Osteoblast (primary cell): ENCODE measurements around the gene CAMK4. TPM values are rescaled to one million over a fixed set of nuclear protein-coding genes. Genes with fewer than 3 reads are reported as not detected.

Experiments
- DNase-seq: peaks from one replicate; pipeline ENCODE4 v3.0.0; 2011; ENCODE audit warnings: low spot score, mixed read lengths; ENCODE audit not compliant: insufficient read length; ENCODE audit errors: missing footprints
- H2AFZ ChIP-seq: 2 replicates; pipeline ENCODE4 v1.6.0; 2011; ENCODE audit warnings: mild to moderate bottlenecking, low read length
- H3K27ac ChIP-seq: 2 replicates; pipeline ENCODE4 v1.5.1; 2011; ENCODE audit warnings: mild to moderate bottlenecking, low read depth, low read length, moderate library complexity
- H3K27me3 ChIP-seq: 2 replicates; pipeline ENCODE4 v1.6.0; 2012; ENCODE audit warnings: mild to moderate bottlenecking, control low read depth, inconsistent platforms, low read length, moderate library complexity; ENCODE audit not compliant: insufficient read depth
- H3K36me3 ChIP-seq: 2 replicates; pipeline ENCODE4 v1.5.1; 2011; ENCODE audit warnings: mild to moderate bottlenecking, low read length, control low read depth, moderate library complexity; ENCODE audit not compliant: insufficient read depth
- H3K4me1 ChIP-seq: 2 replicates; pipeline ENCODE4 v1.5.1; 2011; ENCODE audit warnings: mild to moderate bottlenecking, low read length, control low read depth, moderate library complexity; ENCODE audit not compliant: insufficient read depth
- H3K4me2 ChIP-seq: 2 replicates; pipeline ENCODE4 v1.6.0; 2011; ENCODE audit warnings: mild to moderate bottlenecking, low read length; ENCODE audit not compliant: insufficient read depth
- H3K4me3 ChIP-seq: fragments of 200-600 bp; sonication (generic); 3 replicates; pipeline ENCODE4 v1.5.1; 2012; ENCODE audit warnings: mild to moderate bottlenecking, low read length, inconsistent platforms; ENCODE audit not compliant: insufficient read depth
- H3K79me2 ChIP-seq: 2 replicates; pipeline ENCODE4 v1.6.0; 2012; ENCODE audit warnings: mild to moderate bottlenecking, low read length, control low read depth, inconsistent platforms; ENCODE audit not compliant: insufficient read depth
- H3K9me3 ChIP-seq: 2 replicates; pipeline ENCODE4 v1.5.1; 2011; ENCODE audit warnings: low read depth, low read length, control low read depth
- H4K20me1 ChIP-seq: 2 replicates; pipeline ENCODE4 v1.6.0; 2012; ENCODE audit warnings: mild to moderate bottlenecking, low read length, control low read depth; ENCODE audit not compliant: insufficient read depth
- CTCF ChIP-seq: IDR thresholded peaks from 2 replicates; pipeline ENCODE4 v1.5.1; 2011; ENCODE audit warnings: mild to moderate bottlenecking, low read depth, low read length, moderate library complexity; ENCODE audit errors: extremely low read depth
- total RNA-seq: library from RNA; depleted of rRNA; stranded (reverse); fragments of >200 nt; gene quantifications from 2 replicates; pipeline ENCODE4 v1.2.3, GENCODE V29; 2012

The CAMK4 gene
- total RNA-seq, 1 donor = 0.72 TPM

- no peaks in the 10 kb centered on the region for H3K27me3 ChIP-seq
- H3K4me3 ChIP-seq = no peak overlapping the region
- DNase-seq = no peak
- H4K20me1 ChIP-seq = no peaks in the 10 kb centered on the region
- no peak overlapping the region for H3K27ac ChIP-seq
- TF ChIP-seq CTCF = no peak
- no peaks in the 10 kb centered on the region for H3K9me3 ChIP-seq
- no peak overlapping the region for H3K4me2 ChIP-seq
- no peaks in the 10 kb centered on the region for H3K79me2 ChIP-seq
- no peaks in the 10 kb centered on the region for H3K4me1 ChIP-seq
- H3K36me3 ChIP-seq = no peaks in the 10 kb centered on the region
- no peak overlapping the region for H2AFZ ChIP-seq
Measured at GRCh38 chr5:111374380-111374779, 150.2 kb downstream of the CAMK4 start.

DNA sequence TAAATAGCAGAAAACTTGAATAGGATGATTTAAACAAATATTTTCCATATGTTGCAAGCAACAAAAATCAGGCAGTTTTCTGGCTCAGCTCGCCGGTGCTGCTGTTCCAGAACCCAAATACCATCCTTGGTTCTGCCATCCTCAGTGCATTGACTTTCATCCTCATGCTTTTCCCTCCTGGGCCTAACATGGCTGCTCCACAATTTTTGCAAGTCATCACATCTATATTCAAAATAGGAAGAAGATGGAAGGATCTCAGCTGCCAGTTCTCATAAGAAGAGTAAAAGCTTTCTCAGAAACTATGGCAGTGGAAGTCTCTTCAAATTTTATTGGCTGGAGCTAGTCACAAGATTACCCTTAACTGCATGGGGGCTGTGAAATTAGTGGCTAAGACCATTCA is 151.5 kb downstream of the CAMK4 start:
- Histone ChIP-seq H3K27ac (no peak overlapping the region), H3K36me3 (no peaks in the 10 kb centered on the region), H3K9me3 (no peaks in the 10 kb centered on the region), H3K4me3 (no peak overlapping the region), H3K4me2 (no peak overlapping the region), H4K20me1 (no peaks in the 10 kb centered on the region), H3K79me2 (no peaks in the 10 kb centered on the region), H3K4me1 (no peaks in the 10 kb centered on the region), H2AFZ (no peak overlapping the region), H3K27me3 (no peaks in the 10 kb centered on the region)
- DNase-seq = no peak
- no peak for TF ChIP-seq CTCF

GRCh38 chr5:111377306-111377705 is 153.1 kb downstream of the CAMK4 start:
- H4K20me1 ChIP-seq = no peaks in the 10 kb centered on the region
- no peaks in the 10 kb centered on the region for H3K4me1 ChIP-seq
- H3K4me3 ChIP-seq = no peak overlapping the region
- no peak overlapping the region for H3K27ac ChIP-seq
- no peaks in the 10 kb centered on the region for H3K36me3 ChIP-seq
- no peak for DNase-seq
- H3K79me2 ChIP-seq = no peaks in the 10 kb centered on the region
- no peak overlapping the region for H3K4me2 ChIP-seq
- H3K9me3 ChIP-seq = no peaks in the 10 kb centered on the region
- no peak for TF ChIP-seq CTCF
- H2AFZ ChIP-seq = no peak overlapping the region
- H3K27me3 ChIP-seq = no peaks in the 10 kb centered on the region

- H3K4me3 ChIP-seq = no peak overlapping the region
- H4K20me1 ChIP-seq = no peaks in the 10 kb centered on the region
- no peaks in the 10 kb centered on the region for H3K36me3 ChIP-seq
Measured at GRCh38 chr5:111379391-111379816, 155.2 kb downstream of the CAMK4 start.

More at GRCh38 chr5:111379391-111379816, 155.2 kb downstream of the CAMK4 start:
- no peaks in the 10 kb centered on the region for H3K9me3 ChIP-seq
- no peak overlapping the region for H3K27ac ChIP-seq
- no peaks in the 10 kb centered on the region for H3K4me1 ChIP-seq
- DNase-seq = no peak
- no peak for TF ChIP-seq CTCF
- no peak overlapping the region for H2AFZ ChIP-seq
- no peaks in the 10 kb centered on the region for H3K79me2 ChIP-seq
- H3K27me3 ChIP-seq = no peaks in the 10 kb centered on the region
- H3K4me2 ChIP-seq = no peak overlapping the region
